SK-N-SH (cell line): ENCODE results near the gene AMD1.

Source experiments
- CTCF ChIP-seq: fragments of 200-600 bp; sonication (generic); IDR thresholded peaks from 2 replicates; pipeline ENCODE4 v1.6.1; 2017; ENCODE audit warnings: antibody characterized with exemption, mild to moderate bottlenecking, moderate library complexity
- EP300 ChIP-seq, 2 experiments: IDR thresholded peaks; 2 replicates each; pipeline versions ENCODE4 v1.4.0 to v1.6.1; 2012; ENCODE audit warnings: borderline replicate concordance in 1 of 2, low read depth in 1 of 2, low read length in 1 of 2
- EZH2phosphoT487 ChIP-seq: fragments of 200-600 bp; sonication (generic); IDR thresholded peaks from 2 replicates; pipeline ENCODE4 v1.6.1; 2017; ENCODE audit warnings: low read depth, mixed run types, mild to moderate bottlenecking, antibody characterized with exemption, moderate library complexity, borderline replicate concordance
- FOXM1 ChIP-seq: IDR thresholded peaks from 2 replicates; pipeline ENCODE4 v1.4.0; 2012; ENCODE audit warnings: low read depth, mild to moderate bottlenecking
- GATA2 ChIP-seq: sonication (generic); formaldehyde crosslinking; IDR thresholded peaks from 2 replicates; pipeline ENCODE4 v1.5.0; 2020; ENCODE audit warnings: mild to moderate bottlenecking, missing genetic modification reagents
- MAX ChIP-seq: IDR thresholded peaks from 2 replicates; pipeline ENCODE4 v1.4.0; 2012; ENCODE audit warnings: low read depth
- MXI1 ChIP-seq: IDR thresholded peaks from 2 replicates; pipeline ENCODE4 v1.6.1; 2012; ENCODE audit warnings: mild to moderate bottlenecking, low read depth, low read length, improper control_type of control experiment
- POLR2AphosphoS5 ChIP-seq: IDR thresholded peaks from 2 replicates; pipeline ENCODE4 v1.6.1; 2012; ENCODE audit warnings: low read depth, low read length
- RAD21 ChIP-seq: IDR thresholded peaks from 2 replicates; pipeline ENCODE4 v1.6.1; 2012; ENCODE audit warnings: mild to moderate bottlenecking, low read length
- RCOR1 ChIP-seq: fragments of 150-350 bp; IDR thresholded peaks from 2 replicates; pipeline ENCODE4 v1.6.1; 2017; ENCODE audit warnings: antibody characterized with exemption, low read length
- RFX5 ChIP-seq: IDR thresholded peaks from 2 replicates; pipeline ENCODE4 v1.6.1; 2012; ENCODE audit warnings: mild to moderate bottlenecking, improper control_type of control experiment, low read length

GRCh38 chr6:110933912-110934311 lies 59.3 kb downstream of the AMD1 start:
- TF ChIP-seq MAX (no peak), CTCF (no peak), RCOR1 (no peak), MXI1 (no peak), EP300 (IDR thresholded peaks at IDR 0.05; ENCODE audit: borderline replicate concordance in 1 of 2, low read depth in 1 of 2, low read length in 1 of 2) (no peak), RAD21 (no peak), POLR2AphosphoS5 (no peak), EZH2phosphoT487 (no peak), RFX5 (no peak), FOXM1 (no peak), GATA2 (CRISPR knock-in tag) (no peak)
